Muscle layer of colon (tissue), 2 donors: Measurements from ENCODE around the gene SERGEF.

ENCODE experiments used
- H3K27ac ChIP-seq: one replicate; pipeline ENCODE4 v1.7.0; 2013; ENCODE audit warnings: low read depth, mild to moderate bottlenecking, low read length, moderate library complexity
- H3K27me3 ChIP-seq, 2 donors: one replicate each; pipeline ENCODE4 v1.7.0; 2013; ENCODE audit warnings: low read length in 2 of 2, mild to moderate bottlenecking in 2 of 2; ENCODE audit not compliant: insufficient read depth in 2 of 2, control insufficient read depth in 1 of 2
- H3K36me3 ChIP-seq: one replicate; pipeline ENCODE4 v1.7.0; 2013; ENCODE audit warnings: mild to moderate bottlenecking, low read length; ENCODE audit not compliant: insufficient read depth
- H3K4me1 ChIP-seq: one replicate; pipeline ENCODE4 v1.7.0; 2013; ENCODE audit warnings: mild to moderate bottlenecking, low read length; ENCODE audit not compliant: insufficient read depth
- H3K4me3 ChIP-seq, 2 donors: one replicate each; pipeline ENCODE4 v1.7.0; 2013; ENCODE audit warnings: low read length in 2 of 2, low read depth in 1 of 2, mild to moderate bottlenecking in 1 of 2, moderate library complexity in 1 of 2
- H3K9ac ChIP-seq: one replicate; pipeline ENCODE4 v1.7.0; 2013; ENCODE audit warnings: low read length
- H3K9me3 ChIP-seq: one replicate; pipeline ENCODE4 v1.7.0; 2013; ENCODE audit warnings: mild to moderate bottlenecking, low read length
- donor health status: abdominal sarcoma.
- donor health status: Adenocarcinoma of cecum.

Gene SERGEF

DNA sequence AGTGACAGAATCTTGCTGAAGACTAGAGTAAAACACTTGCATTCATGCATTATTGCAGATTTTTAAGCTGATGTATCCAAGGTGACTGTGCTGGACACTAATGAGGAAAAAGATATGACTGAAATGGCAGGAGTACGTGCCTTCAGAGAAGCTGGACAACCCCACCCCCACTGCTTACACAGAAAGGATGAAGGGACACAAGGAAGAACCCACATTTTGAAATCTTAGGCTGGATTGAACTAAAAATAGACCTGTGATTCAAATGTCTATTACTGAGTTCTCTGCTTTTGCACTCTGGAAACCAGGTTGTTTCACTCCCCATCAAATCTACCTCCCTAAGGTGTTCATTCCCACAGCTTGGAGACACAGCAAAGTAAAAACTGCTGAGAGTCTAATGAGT is 161.2 kb downstream of the SERGEF start:
- Histone ChIP-seq H3K4me3 (no peak overlapping the region), H3K27me3 (no peaks in the 10 kb centered on the region), H3K9me3 (no peaks in the 10 kb centered on the region), H3K4me1 (no peaks in the 10 kb centered on the region), H3K36me3 (no peaks in the 10 kb centered on the region), H3K9ac (no peak overlapping the region), H3K27ac (no peak overlapping the region)

DNA sequence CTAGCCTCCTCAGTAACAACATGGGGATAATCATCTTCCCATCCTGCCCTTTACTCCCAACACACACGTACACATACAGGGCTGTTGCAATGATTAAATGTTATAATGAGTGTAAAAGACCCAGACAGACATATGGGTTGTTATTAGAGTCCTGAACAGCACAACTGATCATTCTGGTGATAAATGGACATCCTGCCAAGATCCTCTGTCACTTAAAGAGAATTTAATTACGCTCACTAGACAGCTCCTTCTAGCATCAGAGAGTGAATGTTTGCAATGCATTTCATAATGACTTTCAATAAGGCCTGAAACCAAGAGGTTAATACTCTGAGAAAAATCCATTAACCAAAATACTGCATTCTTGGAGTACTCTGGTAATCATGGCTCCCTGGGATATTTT is 162.5 kb downstream of the SERGEF start:
- Histone ChIP-seq H3K4me3 (no peak overlapping the region), H3K27ac (no peak overlapping the region), H3K36me3 (no peaks in the 10 kb centered on the region), H3K9ac (no peak overlapping the region), H3K27me3 (no peaks in the 10 kb centered on the region), H3K9me3 (no peaks in the 10 kb centered on the region), H3K4me1 (no peaks in the 10 kb centered on the region)

DNA sequence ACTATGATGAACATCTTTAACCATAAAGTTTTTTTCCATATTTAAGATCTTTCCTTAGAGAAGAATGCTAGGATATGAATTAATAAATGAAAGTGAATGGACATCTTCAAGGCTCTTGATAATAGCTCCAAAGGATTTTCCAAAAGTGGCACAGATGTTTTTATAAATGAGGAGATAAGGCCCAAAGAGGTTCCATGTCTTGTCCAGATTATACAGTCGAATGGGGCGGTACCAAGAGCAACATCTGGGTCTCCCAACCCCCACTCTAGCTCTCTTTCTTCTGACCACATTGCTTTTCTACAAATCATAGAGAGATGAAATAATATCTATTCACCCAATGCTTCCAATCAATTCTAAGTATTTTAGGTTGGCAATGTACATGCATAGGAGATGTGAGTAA is 164.1 kb downstream of the SERGEF start:
- no peak overlapping the region for H3K4me3 ChIP-seq
- H3K36me3 ChIP-seq: no peaks in the 10 kb centered on the region
- H3K27ac ChIP-seq: no peak overlapping the region
- no peaks in the 10 kb centered on the region for H3K27me3 ChIP-seq
- no peaks in the 10 kb centered on the region for H3K4me1 ChIP-seq
- H3K9me3 ChIP-seq: no peaks in the 10 kb centered on the region
- H3K9ac ChIP-seq: no peak overlapping the region

DNA sequence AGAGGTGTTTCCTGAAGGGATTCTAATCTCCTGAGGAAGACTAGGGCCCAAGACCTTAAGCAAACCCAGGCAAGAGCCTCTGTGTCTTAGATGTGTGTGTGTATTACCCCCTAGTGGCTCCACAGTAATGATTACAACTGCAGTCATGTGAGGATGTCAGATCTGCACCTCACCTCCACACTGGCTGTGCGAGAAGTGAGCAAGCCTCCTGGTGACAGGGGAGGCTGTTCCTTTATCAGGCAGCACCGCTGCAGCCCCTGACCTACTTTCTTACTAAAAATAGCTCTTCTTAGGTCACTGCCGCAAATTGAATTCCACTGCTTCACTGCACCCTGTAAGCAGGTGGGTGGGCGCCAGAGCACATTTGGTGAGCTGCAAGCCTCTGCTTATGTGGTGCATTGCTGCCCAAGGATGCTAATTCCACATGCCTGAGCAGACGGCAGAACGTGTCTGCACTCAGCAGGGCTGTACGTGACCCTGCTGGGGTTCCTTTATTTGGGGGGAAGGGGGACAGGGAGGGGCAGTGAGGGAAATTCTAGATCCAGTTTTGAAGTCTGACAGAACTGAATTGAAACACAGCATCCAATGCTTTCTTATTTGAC is 165.9 kb downstream of the SERGEF start:
- H3K27ac ChIP-seq: no peak overlapping the region
- H3K9ac ChIP-seq: no peak overlapping the region
- no peaks in the 10 kb centered on the region for H3K36me3 ChIP-seq
- no peaks in the 10 kb centered on the region for H3K4me1 ChIP-seq
- no peaks in the 10 kb centered on the region for H3K9me3 ChIP-seq
- H3K4me3 ChIP-seq: no peak overlapping the region
- no peaks in the 10 kb centered on the region for H3K27me3 ChIP-seq

DNA sequence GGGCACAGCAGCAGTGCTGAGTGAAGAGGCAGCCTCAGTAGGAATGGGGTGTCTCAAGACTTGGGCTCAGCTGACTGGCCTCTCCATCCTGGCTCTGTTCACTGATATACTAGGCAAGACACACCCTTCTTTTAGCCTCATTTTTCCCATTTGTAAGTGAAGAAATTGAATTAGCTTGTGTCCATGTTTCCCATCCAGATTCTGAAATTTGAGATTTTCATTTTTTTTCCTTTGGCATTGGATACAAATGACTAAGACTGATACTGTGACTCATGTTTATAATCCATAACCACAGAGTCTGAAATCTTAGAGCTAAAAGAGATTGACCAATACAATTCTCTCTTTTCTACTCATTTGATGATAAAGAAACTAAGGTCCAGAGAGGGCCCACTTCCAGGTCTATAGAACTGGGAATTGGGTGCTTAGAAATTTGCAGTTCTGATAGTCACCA is 167.4 kb downstream of the SERGEF start:
- no peaks in the 10 kb centered on the region for H3K4me1 ChIP-seq
- no peaks in the 10 kb centered on the region for H3K36me3 ChIP-seq
- no peaks in the 10 kb centered on the region for H3K9me3 ChIP-seq
- no peak overlapping the region for H3K27ac ChIP-seq
- H3K9ac ChIP-seq: no peak overlapping the region
- H3K4me3 ChIP-seq: no peak overlapping the region
- H3K27me3 ChIP-seq: no peaks in the 10 kb centered on the region

DNA sequence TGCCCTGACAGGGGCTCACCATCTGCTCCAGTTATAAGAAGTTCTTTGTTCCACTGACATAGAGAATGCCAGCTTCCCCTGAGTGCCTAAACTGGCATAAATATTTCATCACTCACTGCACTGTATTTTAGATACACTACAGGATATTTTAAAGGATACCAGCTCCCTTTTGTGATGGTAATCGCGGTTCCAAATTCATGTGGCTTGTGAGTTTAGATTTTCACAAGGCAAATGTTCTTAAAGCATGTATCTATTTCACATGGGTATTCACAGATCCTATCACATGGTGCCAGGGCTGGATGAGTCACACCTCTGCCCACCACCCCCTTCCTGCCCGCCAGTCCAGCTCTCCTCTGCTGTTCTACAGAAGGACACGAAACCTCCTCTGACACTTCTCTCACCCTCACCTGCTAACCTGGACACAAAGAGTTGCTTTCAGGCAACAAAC is 172.7 kb downstream of the SERGEF start:
- Histone ChIP-seq H3K27me3 (no peaks in the 10 kb centered on the region), H3K4me3 (no peak overlapping the region), H3K9ac (no peak overlapping the region), H3K9me3 (no peaks in the 10 kb centered on the region), H3K4me1 (no peaks in the 10 kb centered on the region), H3K36me3 (no peaks in the 10 kb centered on the region), H3K27ac (no peak overlapping the region)

DNA sequence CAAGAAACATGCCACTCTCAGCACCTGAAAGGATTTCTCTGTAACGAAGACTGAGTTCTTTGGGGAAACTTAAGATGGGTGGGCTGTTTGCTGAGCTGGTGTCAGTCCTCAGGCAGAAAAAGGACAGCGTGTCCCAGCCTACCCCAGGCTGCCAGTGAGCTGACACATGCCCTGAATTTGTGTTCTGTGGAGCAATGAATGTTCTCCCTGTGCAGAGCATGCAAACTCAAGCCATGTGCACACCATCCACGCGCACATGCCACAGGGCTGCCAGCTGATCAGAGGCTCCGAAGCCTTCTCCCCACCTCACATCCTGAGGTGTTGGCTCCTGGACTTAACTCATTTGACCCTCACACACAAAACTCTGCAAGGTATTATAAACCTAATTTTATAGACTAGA is 173.4 kb downstream of the SERGEF start:
- no peaks in the 10 kb centered on the region for H3K9me3 ChIP-seq
- H3K27me3 ChIP-seq: no peaks in the 10 kb centered on the region
- H3K4me3 ChIP-seq: no peak overlapping the region
- no peaks in the 10 kb centered on the region for H3K36me3 ChIP-seq
- no peak overlapping the region for H3K9ac ChIP-seq
- H3K27ac ChIP-seq: no peak overlapping the region
- H3K4me1 ChIP-seq: no peaks in the 10 kb centered on the region

DNA sequence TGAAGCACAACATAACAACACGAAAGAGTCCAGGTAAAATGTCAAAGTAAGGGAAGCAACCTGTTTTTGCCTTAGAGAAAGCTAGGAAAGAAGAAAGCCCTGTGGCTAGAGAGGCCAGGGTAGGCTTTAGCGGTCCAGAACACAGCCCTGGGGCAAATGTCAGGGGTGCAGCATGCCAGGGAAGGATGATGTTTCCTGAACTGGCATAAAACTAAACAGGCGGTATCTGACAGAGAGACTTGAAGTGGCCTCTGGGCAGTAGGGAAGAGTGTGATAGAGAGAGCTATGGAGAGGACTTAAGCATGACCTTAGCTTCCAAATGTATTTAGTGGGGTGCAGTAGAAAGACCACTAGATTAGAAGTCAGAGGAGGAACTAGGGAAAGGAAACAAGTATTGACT is 174.7 kb downstream of the SERGEF start:
- Histone ChIP-seq H3K9ac (no peak overlapping the region), H3K27me3 (no peaks in the 10 kb centered on the region)

DNA sequence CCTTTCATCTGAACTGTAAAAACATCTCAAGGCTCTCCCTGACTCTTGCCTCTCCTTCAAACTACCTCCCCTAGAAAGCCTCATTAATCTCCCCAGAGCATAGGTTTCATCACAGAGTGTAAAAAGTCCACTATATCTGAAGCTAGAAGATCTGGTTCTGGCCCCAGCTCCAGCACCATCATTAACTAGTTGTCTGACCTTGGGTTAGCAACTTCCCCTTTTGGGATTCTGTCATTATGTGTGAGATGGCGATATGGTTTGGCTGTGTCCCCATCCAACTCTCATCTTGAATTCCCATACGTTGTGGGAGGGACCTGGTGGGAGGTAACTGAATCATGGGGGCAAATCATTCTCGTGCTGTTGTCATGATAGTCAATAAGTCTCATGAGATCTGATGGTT is 181.0 kb downstream of the SERGEF start:
- Histone ChIP-seq H3K9me3 (no peaks in the 10 kb centered on the region), H3K27ac (no peak overlapping the region), H3K4me1 (no peaks in the 10 kb centered on the region), H3K27me3 (no peaks in the 10 kb centered on the region), H3K4me3 (no peak overlapping the region), H3K9ac (no peak overlapping the region), H3K36me3 (no peaks in the 10 kb centered on the region)

More for the DNA sequence above, 174.7 kb downstream of the SERGEF start:
- no peaks in the 10 kb centered on the region for H3K9me3 ChIP-seq
- no peak overlapping the region for H3K27ac ChIP-seq
- no peak overlapping the region for H3K4me3 ChIP-seq
- no peaks in the 10 kb centered on the region for H3K36me3 ChIP-seq
- no peaks in the 10 kb centered on the region for H3K4me1 ChIP-seq

DNA sequence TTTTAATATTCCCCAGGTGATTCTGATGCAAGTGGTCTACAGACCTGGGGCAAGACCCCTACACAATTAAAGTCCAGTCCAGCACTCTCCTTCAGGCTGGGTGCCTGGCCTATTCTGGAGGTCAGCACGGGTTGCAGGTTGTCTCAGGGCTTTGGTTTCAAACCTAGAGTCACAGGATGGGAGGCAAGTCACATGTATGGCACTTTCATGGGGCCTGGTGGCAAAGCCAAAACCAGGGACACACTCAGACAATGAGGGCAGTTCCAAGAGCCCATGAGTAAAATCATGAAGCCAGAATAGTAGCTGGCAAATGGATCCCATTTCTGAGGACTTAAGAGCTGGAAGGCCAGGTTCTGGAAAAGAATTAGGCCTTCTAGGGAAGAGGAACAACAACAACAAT is 181.6 kb downstream of the SERGEF start:
- no peaks in the 10 kb centered on the region for H3K4me1 ChIP-seq
- no peaks in the 10 kb centered on the region for H3K36me3 ChIP-seq
- H3K9me3 ChIP-seq: no peaks in the 10 kb centered on the region
- no peak overlapping the region for H3K9ac ChIP-seq
- H3K4me3 ChIP-seq: no peak overlapping the region
- no peak overlapping the region for H3K27ac ChIP-seq
- no peaks in the 10 kb centered on the region for H3K27me3 ChIP-seq

DNA sequence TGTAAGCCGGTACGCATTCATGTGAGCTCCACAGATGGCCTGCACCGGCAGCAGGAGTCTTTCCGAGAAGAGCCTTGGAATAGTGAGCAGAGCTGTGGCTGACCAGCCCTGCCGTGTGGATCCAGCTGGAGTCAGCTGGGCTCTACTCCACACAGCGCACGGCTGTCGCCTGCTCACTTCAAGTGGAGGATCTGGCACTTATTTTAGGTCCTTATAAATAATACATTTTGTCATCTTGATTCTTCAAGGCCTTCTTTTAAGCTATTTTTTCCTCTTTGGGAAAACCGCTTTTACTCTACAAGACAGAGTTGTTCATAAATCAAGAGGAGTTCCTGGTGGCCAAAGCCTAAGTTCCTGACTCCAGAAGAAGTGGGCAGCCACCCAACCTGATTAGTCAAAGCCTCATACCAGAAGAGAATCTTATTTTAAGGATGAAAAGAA is 184.5 kb downstream of the SERGEF start:
- no peaks in the 10 kb centered on the region for H3K36me3 ChIP-seq
- H3K4me1 ChIP-seq: no peaks in the 10 kb centered on the region
- no peak overlapping the region for H3K9ac ChIP-seq
- no peaks in the 10 kb centered on the region for H3K27me3 ChIP-seq
- no peaks in the 10 kb centered on the region for H3K9me3 ChIP-seq
- H3K4me3 ChIP-seq: no peak overlapping the region
- H3K27ac ChIP-seq: no peak overlapping the region

DNA sequence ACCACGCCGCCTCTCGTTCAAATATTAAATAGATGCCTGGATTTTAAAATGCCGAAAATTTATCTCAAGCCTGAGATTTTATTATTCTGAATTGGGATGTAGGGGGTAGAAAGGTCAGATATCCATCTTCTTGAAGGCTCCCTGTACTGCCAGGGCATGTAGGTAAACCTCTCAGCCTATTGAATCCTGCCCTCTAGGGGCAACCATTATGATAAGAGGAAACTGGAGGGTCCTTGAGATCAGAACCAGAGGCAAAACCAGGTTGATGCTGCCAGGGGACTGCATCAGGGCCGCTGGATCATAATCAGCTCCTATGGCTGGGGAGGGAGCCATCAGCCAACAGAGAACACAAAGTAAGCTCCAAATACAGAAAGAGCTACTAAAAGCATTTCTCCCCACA is 185.8 kb downstream of the SERGEF start:
- no peak overlapping the region for H3K27ac ChIP-seq

More for the DNA sequence above, 185.8 kb downstream of the SERGEF start:
- Histone ChIP-seq H3K9me3 (no peaks in the 10 kb centered on the region), H3K36me3 (no peaks in the 10 kb centered on the region), H3K4me1 (peaks cover under 1% of the 10 kb centered on the region), H3K9ac (no peak overlapping the region), H3K4me3 (no peak overlapping the region), H3K27me3 (no peaks in the 10 kb centered on the region)
